OCI-LY3 (cell line): ENCODE data around the gene SGCE.

Experiments used
- H2AFZ ChIP-seq: fragments of 200-600, 300-600 bp; shearing (Covaris generic); 2 replicates; pipeline ENCODE4 v1.6.0; 2014; ENCODE audit warnings: antibody characterized with exemption, low read depth, low read length
- H3K27ac ChIP-seq: fragments of 200-600, 300-600 bp; sonication (generic); 2 replicates; pipeline ENCODE4 v1.5.1; 2014; ENCODE audit warnings: mild to moderate bottlenecking, low read length, moderate library complexity, mixed read lengths
- H3K27me3 ChIP-seq: fragments of 200-600, 300-600 bp; sonication (generic); 2 replicates; pipeline ENCODE4 v1.6.1; 2014; ENCODE audit warnings: low read depth, low read length, mixed read lengths
- H3K36me3 ChIP-seq: fragments of 200-600, 300-600 bp; sonication (generic); replicated peaks from 2 replicates; pipeline ENCODE3; 2014; ENCODE audit warnings: low read depth, low read length, mixed read lengths
- H3K4me1 ChIP-seq: fragments of 300-600, 200-600 bp; sonication (generic); 2 replicates; pipeline ENCODE4 v1.6.1; 2014; ENCODE audit warnings: low read length, mixed read lengths
- H3K4me2 ChIP-seq: fragments of 200-600, 300-600 bp; sonication (generic); 2 replicates; pipeline ENCODE4 v1.6.1; 2014; ENCODE audit warnings: low read length, mixed read lengths
- H3K4me3 ChIP-seq: fragments of 300-600, 200-600 bp; sonication (generic); 2 replicates; pipeline ENCODE4 v1.5.1; 2014; ENCODE audit warnings: antibody characterized with exemption, mild to moderate bottlenecking, low read length, moderate library complexity
- H3K79me2 ChIP-seq: fragments of 300-600, 200-600 bp; shearing (Covaris generic); 2 replicates; pipeline ENCODE4 v1.6.1; 2014; ENCODE audit warnings: mild to moderate bottlenecking, low read length, mixed read lengths
- H3K9ac ChIP-seq: fragments of 300-600, 200-600 bp; shearing (Covaris generic); 2 replicates; pipeline ENCODE4 v1.6.0; 2014; ENCODE audit warnings: mild to moderate bottlenecking, low read length, moderate library complexity
- H3K9me3 ChIP-seq: fragments of 200-600, 300-600 bp; shearing (Covaris generic); 2 replicates; pipeline ENCODE4 v1.6.1; 2014; ENCODE audit warnings: low read length, mixed read lengths; ENCODE audit not compliant: insufficient read depth
- H4K20me1 ChIP-seq: fragments of 200-600, 300-600 bp; sonication (generic); 2 replicates; pipeline ENCODE4 v1.6.1; 2016; ENCODE audit warnings: low read length, mixed read lengths; ENCODE audit not compliant: insufficient read depth
- CTCF ChIP-seq: fragments of 200-600, 300-600 bp; sonication (generic); IDR thresholded peaks from 2 replicates; pipeline ENCODE4 v1.5.1; 2014; ENCODE audit warnings: antibody characterized with exemption, low read length, low read depth
- EZH2phosphoT487 ChIP-seq: fragments of 200-600 bp; shearing (Covaris generic); IDR thresholded peaks from 2 replicates; pipeline ENCODE4 v1.6.1; 2018; ENCODE audit warnings: antibody characterized with exemption, mixed run types, low read depth

SGCE gene

GRCh38 chr7:94647295-94647694 is 8.6 kb downstream of the SGCE start:
- Histone ChIP-seq H3K36me3 (no peaks in the 10 kb centered on the region), H3K27ac (no peak overlapping the region), H3K4me1 (peaks cover 21% of the 10 kb centered on the region), H3K79me2 (peaks cover 8% of the 10 kb centered on the region; the same call in 1 of the 2 replicates), H2AFZ (no peak overlapping the region), H3K9me3 (no peaks in the 10 kb centered on the region), H3K4me3 (no peak overlapping the region), H3K9ac (no peak overlapping the region), H4K20me1 (peaks cover 36% of the 10 kb centered on the region), H3K4me2 (no peak overlapping the region), H3K27me3 (no peaks in the 10 kb centered on the region)
- TF ChIP-seq EZH2phosphoT487 (no peak), CTCF (no peak)

DNA sequence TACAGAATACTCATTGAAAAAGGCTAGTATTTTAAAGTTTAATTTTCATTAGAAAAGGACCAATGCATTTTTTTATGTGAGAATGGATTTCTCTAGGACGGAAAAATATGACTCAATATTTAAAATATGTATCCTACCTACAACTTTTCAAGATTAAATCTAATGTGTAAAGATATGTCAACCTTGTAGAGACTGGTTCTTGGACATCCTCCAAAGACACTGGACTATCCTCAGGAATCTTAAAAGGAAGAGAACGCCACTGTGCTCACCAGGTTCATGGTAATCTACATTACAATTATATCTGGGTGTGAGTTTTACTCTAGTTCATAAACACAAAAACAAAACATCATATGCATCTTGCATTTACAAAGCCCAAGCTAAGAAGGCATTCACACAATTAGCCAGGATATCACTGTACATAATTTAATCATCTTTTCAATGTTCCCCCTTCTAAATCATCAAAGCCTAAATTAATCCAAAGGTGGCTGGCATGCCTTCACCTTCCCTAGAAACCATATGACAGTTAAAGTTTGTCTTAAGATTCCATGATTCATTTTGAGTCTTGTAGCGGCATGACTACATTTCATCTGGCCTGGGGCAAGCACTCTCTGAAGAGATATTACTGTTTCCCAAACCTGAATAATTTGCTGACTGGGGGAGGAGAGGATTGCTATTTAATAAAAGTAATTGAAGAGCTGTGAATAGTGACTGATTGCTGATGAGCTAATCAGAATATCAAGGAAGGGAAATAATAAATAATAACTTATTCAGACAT is 12.0 kb downstream of the SGCE start:
- no peak overlapping the region for H3K4me3 ChIP-seq
- H3K4me1 ChIP-seq, result peaks cover 6% of the 10 kb centered on the region
- H3K4me2 ChIP-seq, result no peak overlapping the region
- peaks cover 14% of the 10 kb centered on the region; the same call in 1 of the 2 replicates for H4K20me1 ChIP-seq
- H3K9me3 ChIP-seq, result no peaks in the 10 kb centered on the region
- H3K79me2 ChIP-seq, result peaks cover 5% of the 10 kb centered on the region; the same call in 1 of the 2 replicates
- TF ChIP-seq EZH2phosphoT487, result no peak
- no peak for TF ChIP-seq CTCF
- H2AFZ ChIP-seq, result no peak overlapping the region
- no peaks in the 10 kb centered on the region for H3K36me3 ChIP-seq
- no peak overlapping the region for H3K27ac ChIP-seq
- no peaks in the 10 kb centered on the region for H3K27me3 ChIP-seq
- H3K9ac ChIP-seq, result no peak overlapping the region

DNA sequence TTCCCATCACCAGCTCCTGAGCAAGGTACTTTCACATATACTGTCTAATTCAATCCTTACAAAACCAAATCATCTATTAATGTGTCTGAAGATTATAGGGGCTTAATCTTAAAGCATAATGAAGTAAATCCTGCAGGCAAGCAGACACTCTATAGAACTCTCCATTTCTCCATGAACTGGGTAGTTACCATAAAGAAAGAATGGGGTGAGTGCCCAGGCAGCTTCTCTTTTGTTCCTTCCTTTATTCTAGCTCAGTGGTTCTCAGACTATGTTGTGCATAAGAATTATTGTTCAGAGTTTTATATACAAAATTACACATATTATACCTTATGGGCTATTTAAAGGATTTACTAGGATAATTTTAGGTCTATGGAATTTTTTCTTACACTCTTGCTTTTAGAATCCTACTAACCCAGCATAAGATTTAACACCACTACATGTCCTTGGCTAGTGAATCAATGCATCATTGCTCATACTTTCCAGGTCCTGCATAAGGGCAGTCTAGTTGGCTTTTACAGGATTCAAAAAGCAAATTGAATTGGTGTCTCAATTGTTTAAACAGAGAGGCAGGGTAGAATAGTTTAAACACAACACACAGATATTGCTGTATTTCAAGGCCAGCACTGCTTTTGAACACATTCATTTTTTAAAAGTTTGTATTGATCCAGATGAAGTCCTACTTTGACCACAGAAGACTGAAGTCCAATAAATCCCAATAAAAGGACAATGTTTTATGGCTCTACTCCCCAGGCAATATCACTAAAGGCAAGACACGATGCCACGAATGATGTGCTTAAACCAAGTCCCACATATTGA is 12.9 kb downstream of the SGCE start:
- no peak overlapping the region for H2AFZ ChIP-seq
- no peak for TF ChIP-seq CTCF
- TF ChIP-seq EZH2phosphoT487, result no peak
- no peak overlapping the region for H3K4me3 ChIP-seq
- H4K20me1 ChIP-seq, result peaks cover 8% of the 10 kb centered on the region; the same call in 1 of the 2 replicates
- H3K36me3 ChIP-seq, result no peaks in the 10 kb centered on the region
- H3K9ac ChIP-seq, result no peak overlapping the region
- H3K27me3 ChIP-seq, result no peaks in the 10 kb centered on the region
- no peaks in the 10 kb centered on the region; the same call in 1 of the 2 replicates for H3K79me2 ChIP-seq
- no peak overlapping the region for H3K27ac ChIP-seq
- H3K4me1 ChIP-seq, result no peaks in the 10 kb centered on the region
- no peak overlapping the region for H3K4me2 ChIP-seq
- no peaks in the 10 kb centered on the region for H3K9me3 ChIP-seq

DNA sequence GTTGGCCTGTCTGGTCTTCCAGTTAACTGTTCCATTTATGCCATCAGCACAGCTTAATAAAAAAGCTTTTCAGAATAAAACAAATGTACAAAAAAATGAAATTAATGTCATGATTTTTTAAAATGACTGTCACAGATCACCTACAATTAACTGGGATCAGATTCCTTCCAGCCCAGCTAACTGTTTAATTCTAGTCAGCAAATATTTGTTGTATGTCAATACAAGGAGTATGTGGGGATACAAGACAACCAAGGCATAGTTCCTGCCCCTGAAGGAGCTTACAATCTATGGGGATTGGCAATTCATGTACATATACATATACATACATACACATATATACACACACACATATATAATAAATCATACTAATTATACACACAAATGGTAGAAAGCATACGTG is 16.5 kb downstream of the SGCE start:
- Histone ChIP-seq H3K9me3 (no peaks in the 10 kb centered on the region), H3K4me2 (no peak overlapping the region), H3K9ac (no peak overlapping the region), H3K27ac (no peak overlapping the region), H3K4me1 (peaks cover 16% of the 10 kb centered on the region), H3K4me3 (no peak overlapping the region), H2AFZ (no peak overlapping the region), H3K79me2 (no peaks in the 10 kb centered on the region), H3K36me3 (no peaks in the 10 kb centered on the region), H3K27me3 (no peaks in the 10 kb centered on the region), H4K20me1 (no peaks in the 10 kb centered on the region)
- TF ChIP-seq EZH2phosphoT487 (no peak), CTCF (no peak)
